ENCODE measurements around the gene USP24. TPM values are rescaled to one million over a fixed set of nuclear protein-coding genes. Genes with fewer than 3 reads are reported as not detected.

The USP24 gene
- total RNA-seq, 2 donors from 2014 or later: 29.0 to 36.2 TPM

- no peak for TF ChIP-seq CTCF (IDR thresholded peaks at IDR 0.05)
- Histone ChIP-seq H3K27ac (peak overlapping the region in 1 of 2 donors; percentile 72), H3K4me3 (no peak overlapping the region), H3K36me3 (peaks cover 6% of the 10 kb centered on the region), H3K9me3 (no peaks in the 10 kb centered on the region), H3K4me1 (peaks cover 0 to 32% of the 10 kb centered on the region in 2 donors), H3K27me3 (no peaks in the 10 kb centered on the region)
- DNase-seq (ENCODE audit: low spot score): no peak
Measured at GRCh38 chr1:55064861-55065263, 150.3 kb downstream of the USP24 start.

GRCh38 chr1:55064071-55064581 is 151.0 kb downstream of the USP24 start:
- Histone ChIP-seq H3K27me3 (no peaks in the 10 kb centered on the region), H3K36me3 (peaks cover 6% of the 10 kb centered on the region), H3K4me1 (peaks cover 0 to 32% of the 10 kb centered on the region in 2 donors), H3K9me3 (no peaks in the 10 kb centered on the region), H3K4me3 (no peak overlapping the region), H3K27ac (peak overlapping the region in 1 of 2 donors; percentile 72)
- no peak for DNase-seq (ENCODE audit: low spot score)
- no peak for TF ChIP-seq CTCF (IDR thresholded peaks at IDR 0.05)

- TF ChIP-seq CTCF (IDR thresholded peaks at IDR 0.05): no peak
- no peaks in the 10 kb centered on the region for H3K9me3 ChIP-seq
- no peaks in the 10 kb centered on the region for H3K27me3 ChIP-seq
- H3K27ac ChIP-seq: no peak overlapping the region
- H3K36me3 ChIP-seq: peaks cover 6% of the 10 kb centered on the region
- H3K4me3 ChIP-seq: no peak overlapping the region
- no peak for DNase-seq (ENCODE audit: low spot score)
- peaks cover 0 to 32% of the 10 kb centered on the region in 2 donors for H3K4me1 ChIP-seq
Measured at GRCh38 chr1:55063577-55063942, 151.6 kb downstream of the USP24 start.

GRCh38 chr1:55062801-55063576 is 152.2 kb downstream of the USP24 start:
- Histone ChIP-seq H3K9me3 (no peaks in the 10 kb centered on the region), H3K4me1 (peaks cover 0 to 32% of the 10 kb centered on the region in 2 donors), H3K27me3 (no peaks in the 10 kb centered on the region), H3K36me3 (peaks cover 6% of the 10 kb centered on the region), H3K4me3 (no peak overlapping the region), H3K27ac (no peak overlapping the region)
- no peak for DNase-seq (ENCODE audit: low spot score)
- no peak for TF ChIP-seq CTCF (IDR thresholded peaks at IDR 0.05)

- Histone ChIP-seq H3K36me3 (peaks cover 1% of the 10 kb centered on the region), H3K27me3 (no peaks in the 10 kb centered on the region), H3K4me1 (peaks cover 0 to 27% of the 10 kb centered on the region in 2 donors), H3K4me3 (no peak overlapping the region), H3K27ac (no peak overlapping the region), H3K9me3 (no peaks in the 10 kb centered on the region)
- DNase-seq (ENCODE audit: low spot score): no peak
- no peak for TF ChIP-seq CTCF (IDR thresholded peaks at IDR 0.05)
Measured at GRCh38 chr1:55061706-55062321, 153.3 kb downstream of the USP24 start.

All from right atrium auricular region (tissue), 2 donors.